ENCODE measurements around the gene SPATA2. TPM values are rescaled to one million over a fixed set of nuclear protein-coding genes. Genes with fewer than 3 reads are reported as not detected.

SPATA2 gene
- total RNA-seq, 2 experiments from 2014 or later, result 8.4 to 9.0 TPM

GRCh38 chr20:49883246-49883802 lies 32.0 kb downstream of the SPATA2 start:
- no peak for DNase-seq
- ChIA-PET POLR2A (interaction anchor here (1.2 kb wide), 1 partner anchor 10 kb away, joined by 3 read pairs; no protein-coding TSS in a partner anchor), CTCF (interaction anchor here (0.6 kb wide), 1 partner anchor 378 kb away, joined by 4 read pairs; no protein-coding TSS in a partner anchor)
- H3K9me3 Mint-ChIP-seq, result no peaks in the 10 kb centered on the region
- peaks cover under 1% of the 10 kb centered on the region for H3K4me1 Mint-ChIP-seq
- no peak overlapping the region for H3K4me3 Mint-ChIP-seq
- H3K36me3 Mint-ChIP-seq (ENCODE audit: low read depth), result peaks cover 46% of the 10 kb centered on the region
- H3K27ac Mint-ChIP-seq, result no peak overlapping the region
- no peaks in the 10 kb centered on the region for H3K27me3 Mint-ChIP-seq

GRCh38 chr20:49882171-49882970 lies 33.0 kb downstream of the SPATA2 start:
- Mint-ChIP-seq H3K4me3 (no peak overlapping the region), H3K36me3 (ENCODE audit: low read depth) (peaks cover 42% of the 10 kb centered on the region), H3K27ac (no peak overlapping the region), H3K4me1 (no peaks in the 10 kb centered on the region), H3K9me3 (no peaks in the 10 kb centered on the region), H3K27me3 (no peaks in the 10 kb centered on the region)
- no peak for DNase-seq
- POLR2A ChIA-PET, result no interaction called here
- CTCF ChIA-PET, result interaction anchor here (0.6 kb wide), 1 partner anchor 377 kb away, joined by 4 read pairs; no protein-coding TSS in a partner anchor

GRCh38 chr20:49880724-49881445 lies 34.4 kb downstream of the SPATA2 start:
- H3K4me3 Mint-ChIP-seq, result no peak overlapping the region
- H3K4me1 Mint-ChIP-seq, result no peaks in the 10 kb centered on the region
- H3K27ac Mint-ChIP-seq, result no peak overlapping the region
- ChIA-PET CTCF (interaction anchor here (0.8 kb wide), 1 partner anchor 12 kb away, joined by 3 read pairs; no protein-coding TSS in a partner anchor), POLR2A (no interaction called here)
- DNase-seq, result no peak
- H3K9me3 Mint-ChIP-seq, result no peaks in the 10 kb centered on the region
- peaks cover 31% of the 10 kb centered on the region for H3K36me3 Mint-ChIP-seq (ENCODE audit: low read depth)
- no peaks in the 10 kb centered on the region for H3K27me3 Mint-ChIP-seq

GRCh38 chr20:49880177-49880576 lies 35.2 kb downstream of the SPATA2 start:
- H3K9me3 Mint-ChIP-seq, result no peaks in the 10 kb centered on the region
- ChIA-PET POLR2A (no interaction called here), CTCF (interaction anchor here (0.8 kb wide), 2 partner anchors 12 to 270 kb away, joined by 3 to 4 read pairs; no protein-coding TSS in a partner anchor)
- no peak overlapping the region for H3K4me3 Mint-ChIP-seq
- no peak overlapping the region for H3K27ac Mint-ChIP-seq
- no peaks in the 10 kb centered on the region for H3K4me1 Mint-ChIP-seq
- H3K27me3 Mint-ChIP-seq, result no peaks in the 10 kb centered on the region
- DNase-seq, result no peak
- H3K36me3 Mint-ChIP-seq (ENCODE audit: low read depth), result peaks cover 36% of the 10 kb centered on the region

- H3K4me1 Mint-ChIP-seq, result no peaks in the 10 kb centered on the region
- POLR2A ChIA-PET, result no interaction called here
- no peaks in the 10 kb centered on the region for H3K9me3 Mint-ChIP-seq
- H3K27me3 Mint-ChIP-seq, result no peaks in the 10 kb centered on the region
- CTCF ChIA-PET, result interaction anchor here (1.5 kb wide), 1 partner anchor 268 kb away, joined by 3 read pairs; no protein-coding TSS in a partner anchor
- no peak overlapping the region for H3K27ac Mint-ChIP-seq
- H3K4me3 Mint-ChIP-seq, result no peak overlapping the region
- H3K36me3 Mint-ChIP-seq (ENCODE audit: low read depth), result peaks cover 40% of the 10 kb centered on the region
- no peak for DNase-seq
These were observed 36.4 kb downstream of the SPATA2 start for GRCh38 chr20:49878977-49879376.

- H3K4me1 Mint-ChIP-seq, result no peaks in the 10 kb centered on the region
- CTCF ChIA-PET, result interaction anchor here (0.6 to 1.5 kb wide), 3 partner anchors 10 to 267 kb away, joined by 3 read pairs; no protein-coding TSS in a partner anchor
- POLR2A ChIA-PET, result no interaction called here
These were observed 37.9 kb downstream of the SPATA2 start for GRCh38 chr20:49877386-49877921.

GRCh38 chr20:49874696-49875095 lies 40.6 kb downstream of the SPATA2 start:
- POLR2A ChIA-PET, result no interaction called here
- CTCF ChIA-PET, result no interaction called here
- no peak for DNase-seq
- no peak overlapping the region for H3K4me3 Mint-ChIP-seq
- H3K27ac Mint-ChIP-seq, result no peak overlapping the region
- H3K9me3 Mint-ChIP-seq, result no peaks in the 10 kb centered on the region
- peaks cover 25% of the 10 kb centered on the region for H3K36me3 Mint-ChIP-seq (ENCODE audit: low read depth)
- H3K27me3 Mint-ChIP-seq, result no peaks in the 10 kb centered on the region
- H3K4me1 Mint-ChIP-seq, result no peaks in the 10 kb centered on the region

More at GRCh38 chr20:49877386-49877921, 37.9 kb downstream of the SPATA2 start:
- H3K36me3 Mint-ChIP-seq (ENCODE audit: low read depth), result peaks cover 34% of the 10 kb centered on the region
- no peaks in the 10 kb centered on the region for H3K9me3 Mint-ChIP-seq
- H3K27me3 Mint-ChIP-seq, result no peaks in the 10 kb centered on the region
- H3K27ac Mint-ChIP-seq, result no peak overlapping the region
- DNase-seq, result no peak
- H3K4me3 Mint-ChIP-seq, result no peak overlapping the region

- no peak for DNase-seq
- Mint-ChIP-seq H3K27me3 (no peaks in the 10 kb centered on the region), H3K4me3 (no peak overlapping the region), H3K9me3 (no peaks in the 10 kb centered on the region), H3K27ac (no peak overlapping the region), H3K36me3 (ENCODE audit: low read depth) (peaks cover 35% of the 10 kb centered on the region), H3K4me1 (peaks cover 7% of the 10 kb centered on the region)
- CTCF ChIA-PET, result interaction anchor here (0.7 kb wide), 2 partner anchors 26 to 199 kb away, joined by 3 read pairs; no protein-coding TSS in a partner anchor
- POLR2A ChIA-PET, result no interaction called here
These were observed 43.3 kb downstream of the SPATA2 start for GRCh38 chr20:49872056-49872455.

GRCh38 chr20:49871391-49871948 lies 43.9 kb downstream of the SPATA2 start:
- Mint-ChIP-seq H3K27me3 (no peaks in the 10 kb centered on the region), H3K4me1 (peaks cover 7% of the 10 kb centered on the region), H3K27ac (no peak overlapping the region), H3K4me3 (no peak overlapping the region), H3K36me3 (ENCODE audit: low read depth) (peaks cover 38% of the 10 kb centered on the region), H3K9me3 (no peaks in the 10 kb centered on the region)
- DNase-seq, result no peak
- CTCF ChIA-PET, result interaction anchor here (0.7 kb wide), 2 partner anchors 26 to 200 kb away, joined by 3 read pairs; no protein-coding TSS in a partner anchor
- POLR2A ChIA-PET, result no interaction called here

- no peak overlapping the region for H3K27ac Mint-ChIP-seq
- ChIA-PET CTCF (no interaction called here), POLR2A (no interaction called here)
- H3K36me3 Mint-ChIP-seq (ENCODE audit: low read depth), result peaks cover 42% of the 10 kb centered on the region
- no peaks in the 10 kb centered on the region for H3K9me3 Mint-ChIP-seq
- no peaks in the 10 kb centered on the region for H3K27me3 Mint-ChIP-seq
- no peak for DNase-seq
- peaks cover 9% of the 10 kb centered on the region for H3K4me1 Mint-ChIP-seq
- no peak overlapping the region for H3K4me3 Mint-ChIP-seq
These were observed 45.1 kb downstream of the SPATA2 start for GRCh38 chr20:49870261-49870660.

- POLR2A ChIA-PET, result no interaction called here
- peaks cover 45% of the 10 kb centered on the region for H3K36me3 Mint-ChIP-seq (ENCODE audit: low read depth)
- H3K27ac Mint-ChIP-seq, result no peak overlapping the region
These were observed 46.4 kb downstream of the SPATA2 start for GRCh38 chr20:49868964-49869363.

GRCh38 chr20:49868538-49868937 lies 46.8 kb downstream of the SPATA2 start:
- CTCF ChIA-PET, result no interaction called here
- H3K27ac Mint-ChIP-seq, result no peak overlapping the region

More at GRCh38 chr20:49868964-49869363, 46.4 kb downstream of the SPATA2 start:
- CTCF ChIA-PET, result no interaction called here
- Mint-ChIP-seq H3K9me3 (no peaks in the 10 kb centered on the region), H3K4me1 (peaks cover 9% of the 10 kb centered on the region), H3K4me3 (no peak overlapping the region), H3K27me3 (no peaks in the 10 kb centered on the region)
- DNase-seq, result no peak

More at GRCh38 chr20:49868538-49868937, 46.8 kb downstream of the SPATA2 start:
- Mint-ChIP-seq H3K4me1 (peaks cover 9% of the 10 kb centered on the region), H3K9me3 (no peaks in the 10 kb centered on the region), H3K4me3 (no peak overlapping the region), H3K27me3 (no peaks in the 10 kb centered on the region), H3K36me3 (ENCODE audit: low read depth) (peaks cover 45% of the 10 kb centered on the region)
- POLR2A ChIA-PET, result no interaction called here
- no peak for DNase-seq
